ENCODE measurements around the gene SLC9A9.

- TF ChIP-seq CTCF (IDR thresholded peaks at IDR 0.05): no peak
- no peak for TF ChIP-seq POLR2A (IDR thresholded peaks at IDR 0.05)
Observed at GRCh38 chr3:143234526-143234925, 613.7 kb downstream of the SLC9A9 start.

Data from right lobe of liver (tissue), 4 donors.